Keratinocyte (primary cell): ENCODE results near the gene AOPEP.

Source experiments
- CTCF ChIP-seq, 3 experiments: IDR thresholded peaks in 1 of 3; conservative IDR thresholded peaks in 1 of 3; optimal IDR thresholded peaks in 1 of 3; 2 replicates in 2 of 3; 3 replicates in 1 of 3; pipeline versions ENCODE3 to v1.5.1; 2011; ENCODE audit warnings: low read length in 3 of 3, mild to moderate bottlenecking in 3 of 3, moderate library complexity in 2 of 3, control low read depth in 1 of 3, inconsistent platforms in 1 of 3; ENCODE audit not compliant: insufficient read depth in 2 of 3; ENCODE audit errors: extremely low read depth in 1 of 3
- EZH2 ChIP-seq: IDR thresholded peaks from one replicate; pipeline ENCODE4 v1.6.1; 2012; ENCODE audit warnings: inconsistent platforms, mild to moderate bottlenecking, low read length, moderate library complexity

- TF ChIP-seq CTCF (optimal IDR thresholded peaks at IDR 0.05 in 1 of 3, IDR thresholded peaks at IDR 0.05 in 1 of 3, conservative IDR thresholded peaks at IDR 0.05 in 1 of 3; ENCODE audit: extremely low read depth in 1 of 3, insufficient read depth in 2 of 3, low read length in 3 of 3) (no peak), EZH2 (no peak)
Measured at GRCh38 chr9:95031711-95032461, 305.4 kb downstream of the AOPEP start.
